Stomach (tissue), 9 donors: Measurements from ENCODE around the gene SLC27A4. TPM values are rescaled to one million over a fixed set of nuclear protein-coding genes. Genes with fewer than 3 reads are reported as not detected.

Experiments
- DNase-seq, 2 donors: peaks; one replicate each; pipeline versions ENCODE4 v3.0.0 to v3.0.0-alpha.2; 2013 to 2019
- H3K27ac ChIP-seq, 5 donors: fragments of 200-600 bp in 4 of 5; sonication (generic) in 4 of 5; one replicate each; pipeline ENCODE4 v1.5.1; 2013 to 2019; ENCODE audit warnings: mild to moderate bottlenecking in 1 of 5, moderate library complexity in 1 of 5
- H3K27me3 ChIP-seq, 3 donors: fragments of 200-600 bp; sonication (generic); one replicate each; pipeline ENCODE4 v1.5.1; 2017 to 2019; ENCODE audit warnings: mixed run types in 1 of 3
- H3K36me3 ChIP-seq, 4 donors: fragments of 200-600 bp; sonication (generic); 1 replicate in 3 of 4; 2 replicates in 1 of 4; pipeline ENCODE4 v1.5.1; 2016 to 2019
- H3K4me1 ChIP-seq, 4 donors: fragments of 200-600 bp; sonication (generic); one replicate each; pipeline ENCODE4 v1.5.1; 2016 to 2019
- H3K4me3 ChIP-seq, 4 donors: fragments of 200-600 bp; sonication (generic) in 3 of 4; one replicate each; pipeline ENCODE4 v1.5.1; 2016 to 2019; ENCODE audit warnings: mild to moderate bottlenecking in 1 of 4
- H3K9me3 ChIP-seq, 4 donors: fragments of 200-600 bp; sonication (generic); one replicate each; pipeline ENCODE4 v1.5.1; 2016 to 2019
- CTCF ChIP-seq, 7 experiments: fragments of 450-650 bp in 4 of 7; fragments of 200-600 bp in 3 of 7; sonication (generic) in 3 of 7; IDR thresholded peaks; one replicate each; pipeline ENCODE4 v1.5.1; 2016 to 2019; ENCODE audit warnings: antibody characterized with exemption in 7 of 7, control low read depth in 2 of 7, mild to moderate bottlenecking in 1 of 7
- EP300 ChIP-seq: sonication (generic); formaldehyde crosslinking; IDR thresholded peaks from one replicate; pipeline ENCODE4 v1.6.1; 2017; ENCODE audit warnings: antibody characterized with exemption
- POLR2A ChIP-seq, 4 donors: fragments of 450-650 bp; IDR thresholded peaks; one replicate each; pipeline ENCODE4 v1.6.1; 2016; ENCODE audit warnings: antibody characterized with exemption in 4 of 4, control low read depth in 2 of 4, mild to moderate bottlenecking in 1 of 4, moderate library complexity in 1 of 4
- POLR2AphosphoS5 ChIP-seq, 3 donors: sonication (generic); formaldehyde crosslinking; IDR thresholded peaks; one replicate each; pipeline ENCODE4 v1.6.1; 2016; ENCODE audit warnings: antibody characterized with exemption in 3 of 3
- WGBS, 5 donors: extraction: QIAGEN DNeasy Blood & Tissue Kit in 3 of 5; methylation state at CpG; one replicate each; pipeline versions ENCODE4 v1.1.5 to v1.1.7; 2013 to 2018; 5-methylcytosine and 5-hydroxymethylcytosine counted together
- intact Hi-C: fragments of 100-400 bp; cut with DNase I; formaldehyde crosslinking; loops from one replicate; pipeline ENCODE4 v1.15.1; 2023; ENCODE audit warnings: low total_unique reads
- polyA plus RNA-seq, 3 donors: library from polyadenylated mRNA; stranded (reverse); fragments of 200-250 nt; gene quantifications; one replicate each; pipeline ENCODE4 v1.2.3, GENCODE V29; 2013
- total RNA-seq, 5 donors: library from RNA; depleted of rRNA; stranded (reverse); fragments of >200 nt; gene quantifications; one replicate each; pipeline versions ENCODE4 v1.1.0 to v1.2.3, GENCODE V29; 2014 to 2016
- donor health status: healthy with polysubstance abuse.
- donor health status: Bipolar disorder and iron deficiency.
- donor health status: healthy.

Gene SLC27A4
- total and polyA plus RNA-seq, 8 donors = 6.0 to 200 (median 21.2) TPM

- Histone ChIP-seq H3K27ac (no peak overlapping the region), H3K4me3 (no peak overlapping the region), H3K4me1 (peaks cover 6 to 22% (median 20%) of the 10 kb centered on the region in 4 donors), H3K27me3 (no peaks in the 10 kb centered on the region), H3K36me3 (peaks cover 0 to 12% (median 2%) of the 10 kb centered on the region in 4 donors), H3K9me3 (no peaks in the 10 kb centered on the region)
- TF ChIP-seq CTCF (IDR thresholded peaks at IDR 0.05) = no peak
- no peak for TF ChIP-seq EP300
- no peak for TF ChIP-seq POLR2AphosphoS5 (IDR thresholded peaks at IDR 0.05)
- no peak for TF ChIP-seq POLR2A (IDR thresholded peaks at IDR 0.05)
- DNase-seq = no peak
- WGBS, 5 donors = 70 to 81% (median 77%) methylated on average over 4 of the region's 4 CpGs
- intact Hi-C loops = no loop called here
Observed at GRCh38 chr9:128294142-128294541, 46.2 kb upstream of the SLC27A4 start.

DNA sequence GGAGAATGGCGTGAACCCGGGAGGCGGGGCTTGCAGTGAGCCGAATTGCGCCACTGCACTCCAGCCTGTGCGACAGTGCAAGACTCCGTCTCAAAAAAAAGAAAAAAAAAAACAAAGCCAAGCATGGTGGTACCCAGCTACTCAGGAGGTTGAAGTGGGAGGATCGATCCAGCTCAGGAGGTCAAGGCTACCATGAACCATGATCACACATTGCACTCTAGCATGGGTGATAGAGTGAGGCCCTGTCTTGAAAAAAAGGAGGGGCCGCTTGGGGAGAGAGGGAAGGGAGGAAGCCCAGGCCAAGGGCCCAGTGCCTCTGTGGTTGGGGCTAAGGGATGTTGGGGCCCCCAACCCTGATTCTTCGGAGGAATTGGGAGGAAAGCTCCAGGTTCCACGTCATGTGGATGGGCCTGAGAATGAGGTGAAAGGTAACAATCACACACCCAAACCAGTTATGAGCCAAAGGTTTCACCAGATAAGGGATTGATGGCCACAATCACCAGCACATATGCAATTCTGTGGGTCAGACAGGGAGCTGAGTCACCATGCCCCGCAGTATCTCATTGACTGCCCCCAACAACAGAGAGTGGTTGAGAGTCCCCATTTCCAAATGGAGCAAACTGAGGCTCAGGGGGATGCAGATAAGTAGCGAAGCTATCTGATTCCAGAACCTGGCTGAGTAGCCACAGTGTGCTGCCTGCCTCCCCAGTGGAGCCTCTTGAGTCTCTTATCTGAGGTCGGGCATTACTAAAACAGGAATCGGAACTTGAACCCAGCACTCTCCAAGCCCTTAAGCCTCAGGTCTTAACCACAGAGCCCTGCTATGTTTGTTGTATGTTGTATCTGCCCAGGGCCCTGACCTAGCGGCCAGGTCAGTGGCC is 43.7 kb upstream of the SLC27A4 start:
- intact Hi-C loops = no loop called here
- H3K27ac ChIP-seq = peak overlapping the region; percentile 16 to 78 (median 64)
- H3K9me3 ChIP-seq = no peaks in the 10 kb centered on the region
- WGBS, 5 donors = 71 to 81% (median 78%) methylated on average over 14 to 16 of the region's 16 CpGs
- TF ChIP-seq EP300 = no peak
- peak in 1 of 3 donors; percentile 18 for TF ChIP-seq POLR2AphosphoS5 (IDR thresholded peaks at IDR 0.05)
- no peak for TF ChIP-seq POLR2A (IDR thresholded peaks at IDR 0.05)
- TF ChIP-seq CTCF (IDR thresholded peaks at IDR 0.05) = no peak
- no peaks in the 10 kb centered on the region for H3K27me3 ChIP-seq
- DNase-seq = peak; percentile 33 to 66
- H3K4me1 ChIP-seq = peaks cover 6 to 22% (median 20%) of the 10 kb centered on the region in 4 donors
- H3K4me3 ChIP-seq = no peak overlapping the region
- no peaks in the 10 kb centered on the region for H3K36me3 ChIP-seq

GRCh38 chr9:128297221-128297773 is 43.0 kb upstream of the SLC27A4 start:
- Histone ChIP-seq H3K9me3 (no peaks in the 10 kb centered on the region), H3K27ac (peak overlapping the region in 2 of 5 donors; percentile 2 to 78), H3K4me1 (peaks cover 6 to 22% (median 20%) of the 10 kb centered on the region in 4 donors), H3K4me3 (no peak overlapping the region), H3K27me3 (no peaks in the 10 kb centered on the region), H3K36me3 (no peaks in the 10 kb centered on the region)
- TF ChIP-seq POLR2A (IDR thresholded peaks at IDR 0.05) (no peak), POLR2AphosphoS5 (IDR thresholded peaks at IDR 0.05) (no peak), EP300 (no peak), CTCF (IDR thresholded peaks at IDR 0.05) (no peak)
- WGBS, 5 donors = 66 to 88% (median 75%) methylated on average over 2 of the region's 2 CpGs
- DNase-seq = peak in 1 of 2 donors; percentile 32
- intact Hi-C loops = no loop called here

DNA sequence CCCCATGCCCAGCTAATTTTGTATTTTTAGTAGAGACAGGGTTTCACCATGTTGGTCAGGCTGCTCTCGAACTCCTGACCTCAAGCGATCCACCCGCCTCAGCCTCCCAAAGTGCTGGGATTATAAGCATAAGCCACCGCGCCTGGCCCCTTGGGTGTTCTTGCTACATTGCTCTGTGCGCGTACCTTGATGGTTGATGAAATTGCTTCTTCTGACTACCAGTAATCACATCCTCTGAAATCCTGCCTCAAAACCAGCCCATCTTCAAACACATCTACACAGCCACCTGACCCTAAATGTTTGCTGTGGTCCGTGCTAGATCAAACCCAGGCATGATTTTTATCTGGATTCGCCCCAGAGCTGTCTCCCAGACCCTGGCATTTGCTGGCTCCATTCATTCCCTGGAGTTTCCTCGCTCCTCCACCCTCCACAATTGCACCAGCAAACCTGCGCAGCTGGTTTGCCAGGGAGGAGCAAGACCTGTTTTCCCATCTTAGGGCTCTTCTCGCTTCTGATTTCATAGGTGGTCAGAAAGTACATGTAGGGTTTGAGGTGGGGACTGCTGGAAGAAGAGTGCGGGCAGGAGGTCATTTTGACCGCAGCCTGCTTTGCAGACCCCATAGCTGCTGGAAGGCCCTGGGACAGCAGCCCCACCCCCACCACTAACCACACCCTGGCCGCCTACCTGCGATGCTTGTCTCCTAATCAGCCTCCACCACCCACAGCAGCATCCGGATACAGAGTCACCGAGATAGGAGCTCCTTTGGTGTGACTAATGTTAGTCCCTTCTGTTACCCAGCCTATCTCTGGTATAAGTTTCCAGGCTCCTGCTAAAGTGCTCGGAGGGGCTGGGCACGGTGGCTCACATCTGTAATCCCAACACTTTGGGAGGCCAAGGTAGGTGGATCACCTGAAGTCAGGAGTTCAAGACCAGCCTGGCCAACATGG is 41.5 kb upstream of the SLC27A4 start:
- no peaks in the 10 kb centered on the region for H3K27me3 ChIP-seq
- no peak for TF ChIP-seq POLR2AphosphoS5 (IDR thresholded peaks at IDR 0.05)
- no peak for TF ChIP-seq CTCF (IDR thresholded peaks at IDR 0.05)
- no peak for TF ChIP-seq POLR2A (IDR thresholded peaks at IDR 0.05)
- TF ChIP-seq EP300 = no peak
- no peaks in the 10 kb centered on the region for H3K36me3 ChIP-seq
- H3K4me1 ChIP-seq = peaks cover 6 to 22% (median 20%) of the 10 kb centered on the region in 4 donors
- WGBS, 5 donors = 59 to 80% (median 67%) methylated on average over 20 of the region's 20 CpGs
- no peaks in the 10 kb centered on the region for H3K9me3 ChIP-seq
- DNase-seq = peak in 1 of 2 donors; percentile 57
- no peak overlapping the region for H3K27ac ChIP-seq
- intact Hi-C loops = no loop called here
- no peak overlapping the region for H3K4me3 ChIP-seq
